Peyer's patch (tissue), 4 donors: Measurements from ENCODE around the gene AOAH. TPM values are rescaled to one million over a fixed set of nuclear protein-coding genes. Genes with fewer than 3 reads are reported as not detected.

Experiments used
- DNase-seq, 3 donors: peaks; one replicate each; pipeline ENCODE4 v3.0.0-alpha.2; 2017 to 2019
- H3K27ac ChIP-seq, 4 donors: fragments of 200-600 bp; sonication (generic); one replicate each; pipeline ENCODE4 v1.5.1; 2016 to 2019
- H3K27me3 ChIP-seq, 2 donors: fragments of 200-600 bp; sonication (generic); one replicate each; pipeline ENCODE4 v1.5.1; 2019
- H3K36me3 ChIP-seq, 3 donors: fragments of 200-600 bp; sonication (generic); one replicate each; pipeline ENCODE4 v1.5.1; 2016 to 2019
- H3K4me1 ChIP-seq, 4 donors: fragments of 200-600 bp; sonication (generic); one replicate each; pipeline ENCODE4 v1.5.1; 2016 to 2019
- H3K4me3 ChIP-seq, 4 donors: fragments of 200-600 bp; sonication (generic); 1 replicate in 3 of 4; 2 replicates in 1 of 4; pipeline ENCODE4 v1.5.1; 2016 to 2019; ENCODE audit warnings: mild to moderate bottlenecking in 1 of 4
- H3K9me3 ChIP-seq, 4 donors: fragments of 200-600 bp; sonication (generic); one replicate each; pipeline ENCODE4 v1.5.1; 2016 to 2019; ENCODE audit warnings: mild to moderate bottlenecking in 1 of 4
- POLR2A ChIP-seq, 2 donors: fragments of 450-650 bp; IDR thresholded peaks; one replicate each; pipeline ENCODE4 v1.5.1; 2017; ENCODE audit warnings: antibody characterized with exemption in 2 of 2, mild to moderate bottlenecking in 2 of 2, moderate library complexity in 2 of 2
- total RNA-seq, 4 donors: library from RNA; depleted of rRNA; stranded (reverse); fragments of >200 nt; gene quantifications; one replicate each; pipeline ENCODE4 v1.1.0, GENCODE V29; 2016
- TF ChIP-seq, protein P1 (sequence below), 6 experiments: fragments of 450-650 bp in 4 of 6; fragments of 200-600 bp in 2 of 6; sonication (generic) in 1 of 6; IDR thresholded peaks; one replicate each; pipeline ENCODE4 v1.5.1; 2017 to 2019; ENCODE audit warnings: antibody characterized with exemption in 6 of 6, mild to moderate bottlenecking in 3 of 6, moderate library complexity in 1 of 6

Gene AOAH
- total RNA-seq, 4 donors from 2014 or later = 33.3 to 60.2 (median 43.6) TPM

DNA sequence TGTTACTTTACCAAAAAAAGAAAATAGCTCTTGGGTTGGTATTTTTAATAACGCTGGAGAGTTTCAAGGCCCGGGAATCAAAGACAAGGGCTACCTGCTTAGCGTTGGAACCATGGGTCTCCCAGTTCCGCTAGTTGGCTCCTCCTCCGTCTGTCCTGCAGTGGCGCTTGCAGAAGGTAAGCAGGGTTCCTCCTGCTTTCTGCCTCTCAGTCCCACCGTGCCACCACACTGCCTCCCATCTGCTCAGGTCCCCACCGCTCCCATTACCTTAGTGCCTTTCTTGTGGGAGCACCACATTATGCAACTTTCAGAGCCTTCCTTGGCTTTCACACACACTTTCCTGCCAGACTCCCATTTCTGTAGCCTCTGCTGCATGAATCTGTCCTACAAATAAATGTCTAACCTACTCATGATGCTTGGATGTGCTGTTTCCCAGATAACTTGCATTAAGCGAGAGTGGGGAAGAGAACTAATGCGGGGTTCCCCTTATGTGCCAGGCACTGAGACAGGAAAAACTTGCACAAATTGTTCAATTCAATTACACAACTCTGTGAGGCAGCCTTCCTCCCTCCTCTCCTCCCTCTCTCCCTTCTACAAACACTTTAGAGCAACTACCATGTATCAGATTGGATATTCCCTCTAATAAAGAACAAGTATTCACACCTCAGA lies 124.5 kb downstream of the AOAH start:
- Histone ChIP-seq H3K4me3 (no peak overlapping the region), H3K9me3 (no peaks in the 10 kb centered on the region), H3K27me3 (no peaks in the 10 kb centered on the region), H3K36me3 (no peaks in the 10 kb centered on the region), H3K4me1 (no peaks in the 10 kb centered on the region), H3K27ac (no peak overlapping the region)
- TF ChIP-seq POLR2A (IDR thresholded peaks at IDR 0.05) = no peak
- TF ChIP-seq, protein P1, sequence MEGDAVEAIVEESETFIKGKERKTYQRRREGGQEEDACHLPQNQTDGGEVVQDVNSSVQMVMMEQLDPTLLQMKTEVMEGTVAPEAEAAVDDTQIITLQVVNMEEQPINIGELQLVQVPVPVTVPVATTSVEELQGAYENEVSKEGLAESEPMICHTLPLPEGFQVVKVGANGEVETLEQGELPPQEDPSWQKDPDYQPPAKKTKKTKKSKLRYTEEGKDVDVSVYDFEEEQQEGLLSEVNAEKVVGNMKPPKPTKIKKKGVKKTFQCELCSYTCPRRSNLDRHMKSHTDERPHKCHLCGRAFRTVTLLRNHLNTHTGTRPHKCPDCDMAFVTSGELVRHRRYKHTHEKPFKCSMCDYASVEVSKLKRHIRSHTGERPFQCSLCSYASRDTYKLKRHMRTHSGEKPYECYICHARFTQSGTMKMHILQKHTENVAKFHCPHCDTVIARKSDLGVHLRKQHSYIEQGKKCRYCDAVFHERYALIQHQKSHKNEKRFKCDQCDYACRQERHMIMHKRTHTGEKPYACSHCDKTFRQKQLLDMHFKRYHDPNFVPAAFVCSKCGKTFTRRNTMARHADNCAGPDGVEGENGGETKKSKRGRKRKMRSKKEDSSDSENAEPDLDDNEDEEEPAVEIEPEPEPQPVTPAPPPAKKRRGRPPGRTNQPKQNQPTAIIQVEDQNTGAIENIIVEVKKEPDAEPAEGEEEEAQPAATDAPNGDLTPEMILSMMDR (IDR thresholded peaks at IDR 0.05) = no peak
- DNase-seq = no peak

DNA sequence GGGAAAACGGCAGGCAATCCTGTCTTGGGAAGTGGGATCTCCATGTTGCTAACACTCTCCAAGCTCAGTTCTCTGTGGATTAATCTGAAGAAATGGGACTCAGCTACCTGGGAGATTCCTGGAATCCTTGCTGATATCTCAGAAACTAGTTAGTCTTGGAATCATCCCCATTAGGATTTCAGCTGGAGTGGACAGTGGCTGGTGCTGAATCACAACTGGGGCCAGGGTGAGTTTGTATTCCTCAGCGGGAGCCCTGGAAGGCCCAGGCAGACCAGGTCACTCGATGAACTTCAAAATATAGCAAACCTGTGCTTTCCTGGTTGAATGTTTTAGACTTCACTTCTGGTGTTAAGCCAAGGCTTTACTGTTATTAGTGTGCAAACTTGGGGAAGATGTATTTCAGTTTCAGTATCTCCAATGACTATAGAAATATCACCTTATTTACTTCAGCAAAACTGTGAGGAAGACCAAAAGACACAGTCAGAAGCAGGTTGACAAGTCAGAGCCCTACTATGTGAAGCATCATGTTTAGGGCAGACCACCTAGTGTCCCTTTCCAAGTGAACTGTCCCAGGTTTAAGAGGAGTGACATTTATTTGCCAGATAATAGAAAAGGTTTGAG lies 126.1 kb downstream of the AOAH start:
- no peaks in the 10 kb centered on the region for H3K4me1 ChIP-seq
- no peaks in the 10 kb centered on the region for H3K36me3 ChIP-seq
- no peak overlapping the region for H3K4me3 ChIP-seq
- TF ChIP-seq, protein P1 (IDR thresholded peaks at IDR 0.05) = no peak
- TF ChIP-seq POLR2A (IDR thresholded peaks at IDR 0.05) = no peak
- H3K27ac ChIP-seq = no peak overlapping the region
- no peaks in the 10 kb centered on the region for H3K27me3 ChIP-seq
- DNase-seq = no peak
- no peaks in the 10 kb centered on the region for H3K9me3 ChIP-seq

DNA sequence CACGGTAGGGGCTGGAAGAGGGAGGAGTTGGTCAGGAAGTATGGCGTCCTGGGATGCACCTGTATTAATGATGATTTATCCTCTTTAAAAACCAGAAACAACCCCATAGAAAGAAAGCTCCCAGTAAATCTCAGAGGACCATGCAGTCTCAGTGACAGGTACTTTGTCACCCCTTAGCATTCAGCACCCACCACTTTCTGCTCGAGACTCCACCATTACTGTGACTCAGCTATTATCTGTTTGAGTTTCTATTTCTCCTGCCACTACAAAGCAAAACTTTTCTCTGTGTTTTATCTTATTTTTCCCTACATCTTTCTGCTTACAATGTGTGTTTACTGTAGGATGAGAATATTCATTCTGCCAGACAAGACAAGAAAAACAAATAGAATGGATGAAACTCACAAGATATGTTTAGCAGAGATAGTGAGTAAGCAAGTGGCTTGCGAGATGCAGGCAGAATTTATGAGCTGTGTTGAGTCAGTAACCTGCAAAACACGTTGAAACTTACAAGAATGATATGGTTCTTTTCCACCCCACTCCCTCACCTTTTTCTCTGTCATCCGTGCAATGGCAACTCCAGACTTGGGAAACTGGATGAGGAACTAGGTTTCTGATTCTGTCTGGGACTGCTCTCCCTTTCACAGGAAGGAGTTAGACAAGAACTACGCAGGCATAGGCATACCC lies 127.1 kb downstream of the AOAH start:
- TF ChIP-seq, protein P1 (IDR thresholded peaks at IDR 0.05) = no peak
- TF ChIP-seq POLR2A (IDR thresholded peaks at IDR 0.05) = no peak
- no peak for DNase-seq
- no peaks in the 10 kb centered on the region for H3K9me3 ChIP-seq
- H3K36me3 ChIP-seq = no peaks in the 10 kb centered on the region
- H3K27ac ChIP-seq = no peak overlapping the region
- H3K4me1 ChIP-seq = no peaks in the 10 kb centered on the region
- H3K4me3 ChIP-seq = no peak overlapping the region
- H3K27me3 ChIP-seq = no peaks in the 10 kb centered on the region

DNA sequence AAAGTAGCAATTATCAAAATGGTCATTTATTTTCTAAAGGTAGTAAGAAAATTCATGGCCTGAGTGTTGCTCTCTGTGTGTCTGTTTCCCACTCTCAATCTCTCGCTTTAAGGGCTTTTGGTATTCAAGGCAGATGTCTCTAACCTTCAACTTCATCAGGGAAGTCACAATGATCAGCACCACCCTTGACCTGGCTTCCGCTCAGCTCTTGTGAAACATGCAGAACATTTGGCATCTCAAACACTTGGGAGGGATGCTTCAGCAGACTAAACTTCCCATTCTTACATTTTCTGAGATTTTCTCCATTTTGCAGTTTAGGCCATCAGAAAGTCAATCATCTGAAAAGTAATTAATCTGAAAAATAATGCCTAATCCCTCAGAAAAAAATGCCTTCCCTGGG lies 129.8 kb downstream of the AOAH start:
- Histone ChIP-seq H3K4me1 (no peaks in the 10 kb centered on the region), H3K9me3 (no peaks in the 10 kb centered on the region), H3K36me3 (no peaks in the 10 kb centered on the region), H3K27me3 (no peaks in the 10 kb centered on the region), H3K27ac (no peak overlapping the region), H3K4me3 (no peak overlapping the region)
- TF ChIP-seq, protein P1 (IDR thresholded peaks at IDR 0.05) = no peak
- TF ChIP-seq POLR2A (IDR thresholded peaks at IDR 0.05) = no peak
- DNase-seq = no peak

DNA sequence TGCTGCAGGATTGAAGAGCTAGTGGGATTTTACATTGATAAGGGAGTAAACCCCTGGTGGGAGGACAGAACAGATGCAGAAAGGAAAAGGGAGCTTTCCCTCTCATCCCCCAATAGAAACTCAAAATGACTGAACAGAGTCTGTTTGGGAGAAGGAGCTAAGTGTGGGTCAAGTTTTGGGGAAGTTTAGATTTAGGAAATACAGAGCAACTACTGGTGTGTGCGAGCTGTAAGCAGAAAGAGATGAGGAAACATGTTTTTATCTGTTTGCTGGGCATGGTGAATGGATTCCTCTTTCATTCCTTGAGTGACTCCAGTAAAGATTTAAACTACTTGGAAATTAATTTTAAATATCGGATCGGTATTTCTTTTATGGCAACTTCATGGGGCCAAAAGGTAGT lies 132.7 kb downstream of the AOAH start:
- H3K4me1 ChIP-seq = no peaks in the 10 kb centered on the region
- no peak for DNase-seq
- H3K36me3 ChIP-seq = no peaks in the 10 kb centered on the region
- no peak overlapping the region for H3K27ac ChIP-seq
- TF ChIP-seq, protein P1 (IDR thresholded peaks at IDR 0.05) = no peak
- no peak for TF ChIP-seq POLR2A (IDR thresholded peaks at IDR 0.05)
- H3K27me3 ChIP-seq = no peaks in the 10 kb centered on the region
- H3K4me3 ChIP-seq = no peak overlapping the region
- H3K9me3 ChIP-seq = no peaks in the 10 kb centered on the region
